Measurements from ENCODE around the gene INSM2.

GRCh38 chr14:35573911-35574310 is 39.9 kb downstream of the INSM2 start:
- no peak for TF ChIP-seq CTCF (IDR thresholded peaks at IDR 0.05)
- TF ChIP-seq POLR2A (IDR thresholded peaks at IDR 0.05): no peak
